Erythroblast (primary cell): ENCODE results near the gene TRAPPC6A.

ENCODE experiments used
- DNase-seq, 2 experiments: peaks; one replicate each; lab custom pipeline; 2025; lab: John Stamatoyannopoulos, UW
- GATA1 ChIP-seq: IDR thresholded peaks from 2 replicates; pipeline ENCODE4 v1.6.1; 2011; ENCODE audit warnings: low read depth, mild to moderate bottlenecking, control low read depth, low read length, moderate library complexity
- POLR2A ChIP-seq: IDR thresholded peaks from 2 replicates; pipeline ENCODE4 v1.6.1; 2011; ENCODE audit warnings: mild to moderate bottlenecking, low read length

The TRAPPC6A gene

GRCh38 chr19:45144431-45145269 lies 33.4 kb downstream of the TRAPPC6A start:
- TF ChIP-seq POLR2A (no peak), GATA1 (no peak)
- no peak for DNase-seq

DNA sequence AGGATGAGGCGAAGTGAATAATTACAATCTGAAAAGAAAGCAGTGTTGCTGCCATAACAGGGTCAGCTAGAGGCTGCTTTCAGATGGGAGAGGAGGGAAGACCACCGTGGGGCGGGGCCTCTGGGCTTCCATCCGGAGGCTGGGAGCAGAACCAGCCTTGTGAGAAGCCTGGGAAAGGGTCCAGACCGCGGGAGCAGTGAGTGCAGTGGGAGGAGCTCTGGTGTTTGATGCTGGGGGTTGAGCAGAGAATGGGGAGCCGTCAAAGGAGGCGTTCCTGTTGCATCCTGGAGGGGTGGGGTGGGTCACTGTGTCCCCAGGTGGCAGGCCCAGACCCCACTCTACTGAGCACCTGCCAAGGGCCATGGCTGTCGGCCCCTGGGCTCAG lies 35.3 kb downstream of the TRAPPC6A start:
- DNase-seq, result no peak
- TF ChIP-seq POLR2A (no peak), GATA1 (no peak)

DNA sequence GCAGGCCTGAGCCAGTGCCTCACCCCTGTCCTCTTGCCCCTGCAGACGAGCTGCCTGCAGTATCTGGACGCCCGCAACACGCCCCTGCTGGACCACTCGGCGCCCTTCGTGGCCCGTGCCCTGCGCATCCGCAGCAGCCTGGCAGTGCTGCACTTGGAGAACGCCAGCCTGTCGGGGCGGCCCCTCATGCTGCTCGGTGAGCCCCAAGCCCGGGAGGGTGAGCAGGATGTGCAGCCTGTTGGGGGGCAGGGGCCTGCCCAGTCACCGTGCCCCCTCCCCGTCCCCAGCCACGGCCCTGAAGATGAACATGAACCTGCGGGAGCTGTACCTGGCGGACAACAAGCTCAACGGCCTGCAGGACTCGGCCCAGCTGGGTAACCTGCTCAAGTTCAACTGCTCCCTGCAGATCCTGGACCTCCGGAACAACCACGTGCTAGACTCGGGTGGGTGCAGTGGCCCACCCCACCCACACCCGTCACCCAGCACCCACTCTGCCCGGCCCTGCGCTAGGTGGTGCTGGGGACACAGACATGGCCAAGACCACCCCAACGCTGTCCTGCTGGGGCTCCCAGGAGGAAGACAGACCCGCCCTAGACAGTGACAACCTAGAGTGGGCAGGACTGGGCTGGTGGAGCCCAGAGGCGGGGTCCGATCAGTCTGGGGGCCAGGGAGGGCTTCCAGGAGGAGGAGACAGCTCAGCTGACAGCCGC lies 35.9 kb downstream of the TRAPPC6A start:
- DNase-seq, result no peak
- TF ChIP-seq POLR2A, result no peak
- TF ChIP-seq GATA1, result no peak

- no peak for DNase-seq
- TF ChIP-seq GATA1, result no peak
- no peak for TF ChIP-seq POLR2A
Measured at GRCh38 chr19:45141203-45141900, 36.7 kb downstream of the TRAPPC6A start.

GRCh38 chr19:45140533-45140932 lies 37.5 kb downstream of the TRAPPC6A start:
- TF ChIP-seq POLR2A, result no peak
- TF ChIP-seq GATA1, result no peak
- no peak for DNase-seq

DNA sequence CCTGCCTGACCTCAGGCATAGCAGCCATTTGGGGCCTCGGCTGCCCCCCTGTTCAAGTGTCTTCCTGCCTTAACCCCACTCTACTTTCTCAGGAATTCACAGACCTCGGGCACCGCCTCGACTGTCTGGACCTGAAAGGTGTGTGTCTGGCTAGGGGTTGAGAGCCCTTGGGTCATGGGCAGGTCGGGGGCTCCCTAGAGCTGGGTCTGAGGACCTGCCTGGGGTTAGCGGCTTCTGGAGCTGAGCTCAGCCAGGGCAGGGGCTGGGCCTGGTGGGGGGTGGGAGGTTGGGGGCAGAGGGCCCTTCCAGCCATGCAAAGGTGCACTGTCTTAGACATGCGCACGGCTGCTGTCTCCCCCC lies 37.9 kb downstream of the TRAPPC6A start:
- no peak for DNase-seq
- TF ChIP-seq GATA1 (no peak), POLR2A (no peak)

- TF ChIP-seq POLR2A (no peak), GATA1 (no peak)
- no peak for DNase-seq
Measured at GRCh38 chr19:45139286-45140143, 38.5 kb downstream of the TRAPPC6A start.

DNA sequence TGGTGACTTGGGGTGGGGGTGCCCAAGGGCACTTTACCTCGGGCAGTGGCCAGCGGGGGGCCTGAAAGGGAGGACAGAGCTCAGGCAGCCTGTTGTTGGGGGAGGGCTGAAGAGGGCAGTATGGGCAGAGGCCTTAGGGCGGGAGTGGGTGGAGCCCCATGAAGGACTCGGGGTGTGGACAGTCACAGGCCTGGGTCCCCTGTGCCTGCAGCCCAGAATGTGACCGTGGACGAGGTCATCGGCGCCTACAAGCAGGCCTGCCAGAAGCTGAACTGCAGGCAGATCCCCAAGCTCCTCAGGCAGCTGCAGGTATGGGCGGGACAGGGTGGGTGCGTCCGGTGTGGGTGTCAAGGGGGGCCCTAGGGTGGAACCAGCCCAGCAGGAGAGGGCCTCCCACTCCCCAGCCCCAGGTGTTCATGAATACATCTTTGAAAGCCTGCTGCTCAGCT lies 39.7 kb downstream of the TRAPPC6A start:
- TF ChIP-seq GATA1 (no peak), POLR2A (no peak)
- peak; percentile 33 to 39 for DNase-seq

DNA sequence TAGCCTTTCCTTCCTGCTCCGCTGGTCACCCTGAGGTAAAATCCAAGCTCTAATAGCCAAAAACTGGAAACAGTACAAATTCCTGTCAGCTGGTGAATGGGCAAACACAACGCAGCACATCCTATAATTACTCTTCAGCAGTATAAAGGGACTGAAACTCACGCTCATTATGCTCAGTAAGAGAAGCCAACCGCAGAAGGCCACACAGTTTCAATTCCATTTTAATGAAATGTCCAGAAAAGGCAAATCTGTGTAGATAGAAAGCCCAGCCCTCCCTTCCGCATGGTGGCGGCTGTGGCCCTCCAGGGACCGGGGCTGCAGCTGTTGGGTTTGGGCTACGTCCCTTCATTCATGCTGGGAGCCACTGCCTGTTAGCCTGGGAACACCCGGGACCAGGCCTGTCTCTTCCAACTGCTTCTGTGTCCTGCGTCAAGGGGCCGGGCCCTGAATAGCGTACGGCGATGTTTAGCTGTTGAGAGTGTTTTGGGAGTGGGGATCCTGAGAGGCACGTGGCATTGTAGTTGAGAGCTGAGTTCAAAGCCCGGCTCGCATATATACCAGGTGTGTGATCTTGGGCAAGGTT lies 40.8 kb downstream of the TRAPPC6A start:
- DNase-seq, result no peak
- no peak for TF ChIP-seq GATA1
- TF ChIP-seq POLR2A, result no peak

- TF ChIP-seq GATA1, result no peak
- DNase-seq, result no peak
Measured at GRCh38 chr19:45136507-45137178, 41.4 kb downstream of the TRAPPC6A start.

GRCh38 chr19:45135176-45135885 lies 42.7 kb downstream of the TRAPPC6A start:
- no peak for TF ChIP-seq GATA1
- TF ChIP-seq POLR2A, result no peak
- no peak for DNase-seq

DNA sequence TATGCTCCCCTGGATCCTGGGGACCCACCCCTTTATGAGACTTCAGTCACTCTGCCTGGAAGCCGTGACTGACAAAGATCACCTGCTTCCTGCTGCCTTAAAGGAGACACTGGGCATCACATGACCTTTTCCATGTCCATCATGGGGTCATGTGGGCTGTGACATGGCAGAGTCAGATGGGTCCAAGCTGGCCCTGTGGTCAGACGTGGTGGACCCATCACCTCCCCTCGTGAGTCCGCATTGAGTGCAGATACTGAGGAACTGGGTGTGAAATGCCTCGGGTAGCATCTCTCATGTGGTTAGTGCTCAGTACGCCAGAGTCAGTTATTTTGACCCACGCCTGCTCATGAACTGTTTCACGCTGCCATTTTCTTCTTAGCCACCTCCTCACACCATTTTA lies 44.4 kb downstream of the TRAPPC6A start:
- no peak for DNase-seq

More for the DNA sequence above, 44.4 kb downstream of the TRAPPC6A start:
- TF ChIP-seq POLR2A (no peak), GATA1 (no peak)
